HG02970 (cell line): ENCODE measurements around the gene ZNF644.
"Not testable (repeated sequence)": the region's sequence is repeated elsewhere in the genome, so short reads cannot be mapped to it uniquely, and the experiment has no call there.

Experiments
- ATAC-seq: cut with Tn5 transposase; IDR thresholded peaks from one replicate; pipeline ENCODE4 v1.9.1; 2021; ENCODE audit warnings: mild to moderate bottlenecking, moderate library complexity, moderate number of reproducible peaks; ENCODE audit not compliant: unreplicated experiment, low FRiP score

ZNF644 gene

GRCh38 chr1:90940746-90941145, 81.1 kb downstream of the ZNF644 start:
- no peak for ATAC-seq

GRCh38 chr1:90936731-90937130, 85.1 kb downstream of the ZNF644 start:
- no peak for ATAC-seq

- ATAC-seq: no peak
Observed at GRCh38 chr1:90936061-90936460, 85.8 kb downstream of the ZNF644 start.

GRCh38 chr1:90928231-90928630, 93.6 kb downstream of the ZNF644 start:
- ATAC-seq: not testable (repeated sequence)

GRCh38 chr1:90927674-90928073, 94.2 kb downstream of the ZNF644 start:
- not testable (repeated sequence) for ATAC-seq

GRCh38 chr1:90926971-90927370, 94.9 kb downstream of the ZNF644 start:
- no peak for ATAC-seq

GRCh38 chr1:90925928-90926869, 95.6 kb downstream of the ZNF644 start:
- ATAC-seq: no peak

GRCh38 chr1:90924982-90925381, 96.9 kb downstream of the ZNF644 start:
- ATAC-seq: no peak

GRCh38 chr1:90922996-90923395, 98.8 kb downstream of the ZNF644 start:
- ATAC-seq: no peak

- ATAC-seq: no peak
Observed at GRCh38 chr1:90922202-90922601, 99.6 kb downstream of the ZNF644 start.

- no peak for ATAC-seq
Observed at GRCh38 chr1:90919900-90920299, 101.9 kb downstream of the ZNF644 start.

GRCh38 chr1:90919190-90919719, 102.6 kb downstream of the ZNF644 start:
- ATAC-seq: no peak

- no peak for ATAC-seq
Observed at GRCh38 chr1:90911353-90911752, 110.5 kb downstream of the ZNF644 start.

- ATAC-seq: no peak
Observed at GRCh38 chr1:90902672-90903071, 119.2 kb downstream of the ZNF644 start.

GRCh38 chr1:90899263-90899662, 122.6 kb downstream of the ZNF644 start:
- ATAC-seq: no peak

GRCh38 chr1:90893679-90894078, 128.2 kb downstream of the ZNF644 start:
- ATAC-seq: not testable (repeated sequence)

- not testable (repeated sequence) for ATAC-seq
Observed at GRCh38 chr1:90892884-90893283, 129.0 kb downstream of the ZNF644 start.

GRCh38 chr1:90892196-90892595, 129.6 kb downstream of the ZNF644 start:
- not testable (repeated sequence) for ATAC-seq

- not testable (repeated sequence) for ATAC-seq
Observed at GRCh38 chr1:90891756-90892155, 130.1 kb downstream of the ZNF644 start.

- no peak for ATAC-seq
Observed at GRCh38 chr1:90882221-90882620, 139.6 kb downstream of the ZNF644 start.

GRCh38 chr1:90881034-90881433, 140.8 kb downstream of the ZNF644 start:
- no peak for ATAC-seq

GRCh38 chr1:90879281-90879680, 142.6 kb downstream of the ZNF644 start:
- no peak for ATAC-seq
